ENCODE results near the gene SNX21.
A peak's percentile ranks its signal among the peaks of the same experiment; 100 is the strongest.

The SNX21 gene

DNA sequence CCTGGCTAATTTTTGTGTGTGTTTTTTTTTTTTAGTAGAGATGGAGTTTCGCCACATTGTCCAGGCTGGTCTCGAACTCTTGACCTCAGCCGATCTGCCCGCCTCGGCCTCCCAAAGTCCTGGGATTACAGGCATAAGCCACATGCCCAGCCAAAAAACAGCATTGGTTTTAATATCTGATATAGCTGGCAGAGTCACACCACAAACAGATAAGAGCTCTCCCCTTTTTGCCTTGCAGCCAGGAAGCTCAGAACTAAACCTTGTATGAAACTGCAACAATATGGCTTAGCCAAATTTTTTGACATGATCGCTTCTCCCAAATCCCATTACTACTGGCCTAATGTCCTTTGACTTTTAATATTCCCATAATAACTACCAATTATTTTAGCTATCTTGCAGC is 18.7 kb downstream of the SNX21 start:
- DNase-seq (ENCODE audit: extremely low read depth, low read depth) = no peak
- TF ChIP-seq, protein P1, sequence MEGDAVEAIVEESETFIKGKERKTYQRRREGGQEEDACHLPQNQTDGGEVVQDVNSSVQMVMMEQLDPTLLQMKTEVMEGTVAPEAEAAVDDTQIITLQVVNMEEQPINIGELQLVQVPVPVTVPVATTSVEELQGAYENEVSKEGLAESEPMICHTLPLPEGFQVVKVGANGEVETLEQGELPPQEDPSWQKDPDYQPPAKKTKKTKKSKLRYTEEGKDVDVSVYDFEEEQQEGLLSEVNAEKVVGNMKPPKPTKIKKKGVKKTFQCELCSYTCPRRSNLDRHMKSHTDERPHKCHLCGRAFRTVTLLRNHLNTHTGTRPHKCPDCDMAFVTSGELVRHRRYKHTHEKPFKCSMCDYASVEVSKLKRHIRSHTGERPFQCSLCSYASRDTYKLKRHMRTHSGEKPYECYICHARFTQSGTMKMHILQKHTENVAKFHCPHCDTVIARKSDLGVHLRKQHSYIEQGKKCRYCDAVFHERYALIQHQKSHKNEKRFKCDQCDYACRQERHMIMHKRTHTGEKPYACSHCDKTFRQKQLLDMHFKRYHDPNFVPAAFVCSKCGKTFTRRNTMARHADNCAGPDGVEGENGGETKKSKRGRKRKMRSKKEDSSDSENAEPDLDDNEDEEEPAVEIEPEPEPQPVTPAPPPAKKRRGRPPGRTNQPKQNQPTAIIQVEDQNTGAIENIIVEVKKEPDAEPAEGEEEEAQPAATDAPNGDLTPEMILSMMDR (IDR thresholded peaks at IDR 0.05; ENCODE audit: low read depth, low read length) = no peak

- no peak for DNase-seq (ENCODE audit: extremely low read depth, low read depth)
- TF ChIP-seq, protein P1 (IDR thresholded peaks at IDR 0.05; ENCODE audit: low read depth, low read length) = no peak
Observed at GRCh38 chr20:45853484-45853883, 19.9 kb downstream of the SNX21 start.

GRCh38 chr20:45857114-45857881 is 23.7 kb downstream of the SNX21 start, which contains the start of the genes ACOT8 and ZSWIM3:
Gene ACOT8 (minus strand): TSS chr20:45857392. CDS start chr20:45857315, 77 bp downstream.
Gene ZSWIM3 (plus strand): TSS chr20:45857614. CDS start chr20:45857826, 212 bp downstream.
- peak; percentile 100 for DNase-seq (ENCODE audit: extremely low read depth, low read depth)
- TF ChIP-seq, protein P1 (IDR thresholded peaks at IDR 0.05; ENCODE audit: low read depth, low read length) = no peak

GRCh38 chr20:45857882-45858216 is 24.2 kb downstream of the SNX21 start:
- TF ChIP-seq, protein P1 (IDR thresholded peaks at IDR 0.05; ENCODE audit: low read depth, low read length) = no peak
- no peak for DNase-seq (ENCODE audit: extremely low read depth, low read depth)

DNA sequence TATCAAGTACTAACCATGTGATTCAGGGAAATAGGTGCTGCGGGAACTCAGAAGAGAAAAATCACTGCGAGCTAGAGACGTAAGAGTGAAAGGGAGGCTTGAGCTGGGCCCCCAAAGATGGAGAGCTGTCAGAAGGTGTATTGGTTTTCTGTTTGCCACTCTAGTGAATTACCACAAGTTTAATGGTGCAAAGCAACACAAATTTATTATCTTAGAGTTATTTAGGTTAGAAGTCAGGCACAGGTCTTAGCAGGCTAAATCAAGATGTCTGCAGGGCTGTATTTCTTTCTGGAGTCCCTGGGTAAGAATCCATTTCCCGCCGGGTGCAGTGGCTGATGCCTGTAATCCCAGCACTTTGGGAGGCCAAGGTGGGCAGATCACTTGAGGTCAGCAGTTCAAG is 26.3 kb downstream of the SNX21 start:
- DNase-seq (ENCODE audit: extremely low read depth, low read depth) = no peak
- TF ChIP-seq, protein P1 (IDR thresholded peaks at IDR 0.05; ENCODE audit: low read depth, low read length) = no peak

- TF ChIP-seq, protein P1 (IDR thresholded peaks at IDR 0.05; ENCODE audit: low read depth, low read length) = no peak
- DNase-seq (ENCODE audit: extremely low read depth, low read depth) = no peak
Observed at GRCh38 chr20:45860560-45861220, 27.1 kb downstream of the SNX21 start.

All from AG09319 (cell line).